Inflammatory macrophage treated with lipopolysaccharide for 1 hour (primary cell): Measurements from ENCODE around the gene NAA15.
"Not testable (repeated sequence)": the region's sequence is repeated elsewhere in the genome, so short reads cannot be mapped to it uniquely, and the experiment has no call there.

Source experiments
- DNase-seq, 2 donors: peaks; one replicate each; pipeline ENCODE4 v3.0.0-alpha.2; 2020 to 2022

The NAA15 gene

GRCh38 chr4:139299536-139299935 is 1.8 kb upstream of the NAA15 start:
- no peak for DNase-seq

- DNase-seq = peak; percentile 29 to 41
Observed at GRCh38 chr4:139300431-139301112, 733 bp upstream of the NAA15 start.

- peak; percentile 71 to 84 for DNase-seq
Observed at GRCh38 chr4:139301821-139302611, 711 bp downstream of the NAA15 start, which contains the start of gene NDUFC1. NDUFC1 (minus strand) TSS chr4:139302477; CDS start chr4:139295798, 6,679 bp downstream.

- no peak for DNase-seq
Observed at GRCh38 chr4:139304920-139305319, 3.6 kb downstream of the NAA15 start.

- no peak for DNase-seq
Observed at GRCh38 chr4:139311909-139312308, 10.6 kb downstream of the NAA15 start.

DNA sequence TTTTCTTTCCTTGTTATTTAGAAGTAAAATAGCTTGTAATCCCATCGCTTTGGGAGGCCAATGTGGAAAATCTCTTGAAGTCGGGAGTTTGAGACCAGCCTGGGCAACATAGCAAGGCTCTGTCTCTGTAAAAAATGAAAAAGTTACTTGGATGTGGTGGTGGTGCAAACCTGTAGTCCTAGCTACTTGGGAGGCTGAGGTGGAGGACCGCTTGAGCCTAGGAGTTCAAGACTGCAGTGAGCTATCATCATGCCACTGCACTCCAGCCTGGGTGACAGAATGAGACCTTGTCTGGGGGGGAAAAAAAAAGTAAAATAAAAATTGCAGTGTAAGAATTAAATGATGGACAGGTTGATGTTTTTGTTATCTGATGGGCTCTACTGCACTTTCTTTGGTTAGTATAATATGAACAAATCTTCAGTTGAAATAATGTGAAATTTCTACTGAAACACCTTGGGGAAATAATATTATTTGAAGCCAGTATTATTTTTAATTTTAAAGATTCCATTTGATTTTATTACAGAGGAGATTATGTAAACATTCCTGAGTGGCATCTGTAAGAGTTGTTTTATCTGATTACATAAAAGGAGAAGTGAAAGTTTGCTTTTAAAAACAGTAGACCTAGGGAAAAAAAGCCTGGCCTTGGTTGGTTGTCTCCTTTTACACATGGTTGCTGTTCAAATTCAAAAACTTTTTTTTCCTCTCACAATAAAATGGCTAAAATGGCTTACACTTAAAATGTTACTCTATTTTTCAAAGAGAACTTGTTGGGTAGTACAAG is 11.4 kb downstream of the NAA15 start:
- peak; percentile 52 to 56 for DNase-seq

DNA sequence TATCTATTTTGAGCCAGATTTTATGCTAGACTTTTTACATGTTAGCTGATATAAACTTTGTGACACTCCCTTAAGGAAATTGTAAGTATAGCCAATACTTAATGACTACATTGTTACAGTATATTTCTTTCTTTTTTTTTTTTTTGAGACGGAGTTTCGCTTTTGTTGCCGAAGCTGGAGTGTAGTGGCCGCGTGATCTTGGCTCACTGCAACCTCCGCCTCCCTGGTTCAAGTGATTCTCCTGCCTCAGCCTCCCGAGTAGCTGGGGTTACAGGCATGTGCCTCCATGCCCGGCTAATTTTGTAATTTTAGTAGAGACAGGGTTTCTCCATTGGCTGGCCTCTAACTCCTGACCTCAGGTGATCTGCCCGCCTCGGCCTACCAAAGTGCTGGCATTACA is 12.1 kb downstream of the NAA15 start:
- DNase-seq = not testable (repeated sequence)

- DNase-seq = no peak
Observed at GRCh38 chr4:139314047-139314800, 12.9 kb downstream of the NAA15 start.

GRCh38 chr4:139315221-139315675 is 13.9 kb downstream of the NAA15 start:
- no peak for DNase-seq

DNA sequence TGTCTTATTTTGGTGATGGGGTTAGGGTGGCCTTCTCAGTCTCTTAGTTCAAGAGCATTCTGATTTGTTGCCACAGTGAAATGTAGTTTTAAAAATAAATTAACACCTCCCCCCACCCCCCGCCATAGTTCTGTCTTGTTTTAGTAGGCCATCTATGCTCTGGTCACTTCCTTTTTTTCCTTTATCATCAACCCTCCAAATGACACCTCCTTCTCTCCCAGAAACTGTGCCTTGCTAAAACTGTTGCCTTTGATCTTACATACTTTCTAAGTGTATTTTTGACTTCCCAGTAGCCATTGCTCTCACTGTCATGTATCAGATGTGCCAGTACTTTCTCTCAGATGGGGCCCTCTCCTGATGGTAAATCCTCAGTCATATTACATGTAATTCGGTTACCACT is 15.4 kb downstream of the NAA15 start:
- no peak for DNase-seq

DNA sequence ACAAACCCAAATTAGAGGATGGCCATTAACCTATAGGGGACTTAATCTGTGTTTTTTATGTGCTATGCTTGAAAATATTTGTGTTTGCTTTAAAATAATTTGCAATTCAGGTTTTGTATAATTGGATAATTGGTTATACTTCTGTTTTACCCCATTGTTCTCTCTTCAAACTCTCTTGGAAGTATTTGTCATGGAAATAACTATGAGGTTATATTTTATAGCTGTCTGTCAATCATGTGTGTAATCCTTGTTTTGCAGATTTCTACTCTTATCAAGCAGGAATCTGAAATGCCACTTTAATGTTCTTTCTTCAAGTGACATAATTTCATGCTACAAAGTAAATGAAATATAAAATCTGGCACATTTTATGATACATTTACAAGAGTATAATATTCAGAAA is 16.3 kb downstream of the NAA15 start:
- DNase-seq = no peak

- DNase-seq = no peak
Observed at GRCh38 chr4:139319571-139319970, 18.3 kb downstream of the NAA15 start.

DNA sequence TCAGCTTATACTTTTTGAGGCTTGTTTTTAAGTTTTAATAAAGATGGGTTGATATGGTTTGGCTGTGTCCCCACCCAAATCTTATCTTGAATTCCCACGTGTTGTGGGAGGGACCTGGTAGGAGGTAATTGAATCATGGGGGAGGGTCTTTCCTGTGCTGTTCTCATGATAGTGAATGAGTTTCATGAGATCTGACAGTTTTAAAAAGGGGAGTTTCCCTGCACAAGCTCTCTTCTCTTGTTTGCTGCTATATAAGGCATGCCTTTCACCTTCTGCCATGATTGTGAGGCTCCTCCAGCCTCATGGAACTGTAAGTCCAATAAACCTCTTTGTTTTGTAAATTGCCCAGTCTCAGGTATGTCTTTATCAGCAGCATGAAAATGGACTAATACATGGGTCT is 20.8 kb downstream of the NAA15 start:
- not testable (repeated sequence) for DNase-seq

- DNase-seq = not testable (repeated sequence)
Observed at GRCh38 chr4:139322541-139322940, 21.2 kb downstream of the NAA15 start.

- no peak for DNase-seq
Observed at GRCh38 chr4:139324620-139325019, 23.3 kb downstream of the NAA15 start.

GRCh38 chr4:139329665-139330200 is 28.4 kb downstream of the NAA15 start:
- DNase-seq = no peak

DNA sequence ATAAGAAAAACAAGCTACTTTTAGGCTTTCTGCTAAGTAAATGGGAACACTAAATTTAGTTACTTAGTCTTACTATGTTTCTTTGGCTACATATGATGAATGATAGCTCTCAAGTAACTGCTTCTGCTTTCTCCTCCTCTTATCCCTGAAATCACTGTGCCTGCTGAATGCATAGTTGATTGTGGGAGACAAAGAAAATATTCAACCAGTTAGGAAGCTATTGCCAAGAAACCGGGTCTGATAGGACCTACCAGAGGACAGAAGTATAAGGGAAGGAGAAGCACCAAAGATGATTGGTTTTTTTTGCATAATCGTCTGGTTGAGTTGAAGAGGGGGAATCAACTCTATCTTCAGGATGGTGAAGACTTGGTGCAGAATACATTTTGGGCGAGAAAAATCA is 29.0 kb downstream of the NAA15 start:
- no peak for DNase-seq

DNA sequence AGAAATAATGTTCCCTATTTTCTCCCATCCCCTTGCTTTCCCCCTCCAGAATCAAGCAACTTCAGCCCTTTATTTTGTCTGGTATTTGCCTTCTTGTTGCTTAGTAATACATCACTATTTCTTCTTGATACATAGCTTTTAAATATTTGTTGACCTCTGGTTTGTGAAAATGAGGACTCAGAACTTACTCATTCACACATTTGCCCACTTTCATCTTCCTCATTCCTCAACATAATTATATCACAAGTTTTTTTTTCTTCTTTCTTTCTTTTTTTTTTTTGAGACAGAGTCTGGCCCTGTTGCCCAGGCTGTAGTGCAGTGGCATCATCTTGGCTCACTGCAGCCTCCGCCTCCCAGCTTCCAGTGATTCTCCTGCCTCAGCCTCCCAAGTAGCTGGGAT is 29.9 kb downstream of the NAA15 start:
- peak in 1 of 2 donors; percentile 4 for DNase-seq

DNA sequence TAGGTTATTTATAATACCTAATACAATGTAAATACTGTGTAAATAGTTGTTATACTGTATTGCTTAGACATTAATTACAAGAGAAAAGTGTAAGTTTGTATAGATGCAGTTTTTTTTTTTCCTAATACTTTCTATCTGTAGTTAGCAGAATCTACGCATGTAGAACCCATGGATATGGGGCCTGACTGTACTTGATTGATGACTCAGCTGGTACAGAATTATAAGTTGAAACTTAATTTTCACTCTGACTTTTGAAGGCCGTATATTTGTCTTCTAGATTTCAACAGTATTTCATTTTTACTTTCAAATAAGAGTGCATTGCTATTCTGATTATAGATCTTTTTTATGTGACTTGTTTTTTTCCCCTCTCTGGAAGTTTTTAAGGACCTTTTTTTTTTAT is 31.7 kb downstream of the NAA15 start:
- DNase-seq = no peak

GRCh38 chr4:139337612-139338011 is 36.3 kb downstream of the NAA15 start:
- DNase-seq = peak; percentile 12 to 23

- DNase-seq = no peak
Observed at GRCh38 chr4:139361301-139361700, 60.0 kb downstream of the NAA15 start.

GRCh38 chr4:139367421-139368090 is 66.3 kb downstream of the NAA15 start:
- no peak for DNase-seq
